GM12875 (cell line): Measurements from ENCODE around the gene LDLRAD4.

Source experiments
- H3K4me3 ChIP-seq: one replicate; pipeline ENCODE4 v1.5.1; 2011; ENCODE audit warnings: low read depth, low read length, control low read depth
- CTCF ChIP-seq: IDR thresholded peaks from 2 replicates; pipeline ENCODE4 v1.5.1; 2011; ENCODE audit warnings: low read depth, mild to moderate bottlenecking, control low read depth, inconsistent platforms, low read length, moderate library complexity, borderline replicate concordance; ENCODE audit not compliant: insufficient read depth

Gene LDLRAD4

GRCh38 chr18:13530879-13531387 lies 312.4 kb downstream of the LDLRAD4 start:
- peak; percentile 44; the same call in 1 of the 2 replicates for TF ChIP-seq CTCF

GRCh38 chr18:13531681-13532325 lies 313.2 kb downstream of the LDLRAD4 start:
- TF ChIP-seq CTCF, result no peak
- H3K4me3 ChIP-seq, result no peak overlapping the region

More at GRCh38 chr18:13530879-13531387, 312.4 kb downstream of the LDLRAD4 start:
- H3K4me3 ChIP-seq, result no peak overlapping the region

GRCh38 chr18:13532406-13533075 lies 314.0 kb downstream of the LDLRAD4 start:
- H3K4me3 ChIP-seq, result no peak overlapping the region
- TF ChIP-seq CTCF, result no peak

- H3K4me3 ChIP-seq, result no peak overlapping the region
- no peak for TF ChIP-seq CTCF
Measured at GRCh38 chr18:13534631-13535030, 316.1 kb downstream of the LDLRAD4 start.

GRCh38 chr18:13536578-13536977 lies 318.0 kb downstream of the LDLRAD4 start:
- H3K4me3 ChIP-seq, result no peak overlapping the region
- TF ChIP-seq CTCF, result no peak

- no peak for TF ChIP-seq CTCF
- H3K4me3 ChIP-seq, result no peak overlapping the region
Measured at GRCh38 chr18:13537022-13537780, 318.6 kb downstream of the LDLRAD4 start.
